Endothelial cell (in vitro differentiated cells): ENCODE results near the gene CFAP74. TPM values are rescaled to one million over a fixed set of nuclear protein-coding genes. Genes with fewer than 3 reads are reported as not detected.

Experiments
- DNase-seq: peaks from one replicate; pipeline ENCODE4 v3.0.0; 2021; ENCODE audit warnings: low spot score
- H3K27ac Mint-ChIP-seq: one replicate; pipeline ENCODE4 v1.8.0; 2021; ENCODE audit warnings: mixed read lengths, inconsistent platforms; ENCODE audit not compliant: unreplicated experiment
- H3K27me3 Mint-ChIP-seq: one replicate; pipeline ENCODE4 v1.8.0; 2021; ENCODE audit warnings: mild to moderate bottlenecking, moderate library complexity, mixed read lengths, inconsistent platforms; ENCODE audit not compliant: unreplicated experiment
- H3K36me3 Mint-ChIP-seq: one replicate; pipeline ENCODE4 v1.8.0; 2021; ENCODE audit warnings: mild to moderate bottlenecking, low read depth, mixed read lengths, inconsistent platforms; ENCODE audit not compliant: unreplicated experiment
- H3K4me1 Mint-ChIP-seq: one replicate; pipeline ENCODE4 v1.8.0; 2021; ENCODE audit warnings: mild to moderate bottlenecking, mixed read lengths, inconsistent platforms; ENCODE audit not compliant: unreplicated experiment
- H3K4me3 Mint-ChIP-seq: one replicate; pipeline ENCODE4 v1.8.0; 2021; ENCODE audit warnings: mild to moderate bottlenecking, mixed read lengths, inconsistent platforms; ENCODE audit not compliant: unreplicated experiment
- H3K9me3 Mint-ChIP-seq: one replicate; pipeline ENCODE4 v1.8.0; 2021; ENCODE audit warnings: mixed read lengths, inconsistent platforms; ENCODE audit not compliant: unreplicated experiment
- total RNA-seq: library from RNA; stranded (reverse); fragmentation: NEBNext Ultra II Directional; extraction: Animal tissue kit (Norgen Biotek cat#: 25700); gene quantifications from one replicate; pipeline ENCODE4 v1.2.1, GENCODE V29; 2021; ENCODE audit not compliant: unreplicated experiment
- TF ChIP-seq, protein P1 (sequence below): fragments of 200-600 bp; sonication (generic); IDR thresholded peaks from one replicate; pipeline ENCODE4 v1.5.0; 2021; ENCODE audit warnings: antibody characterized with exemption; ENCODE audit not compliant: unreplicated experiment

Gene CFAP74
- total RNA-seq, 1 donor from 2014 or later, result not detected

DNA sequence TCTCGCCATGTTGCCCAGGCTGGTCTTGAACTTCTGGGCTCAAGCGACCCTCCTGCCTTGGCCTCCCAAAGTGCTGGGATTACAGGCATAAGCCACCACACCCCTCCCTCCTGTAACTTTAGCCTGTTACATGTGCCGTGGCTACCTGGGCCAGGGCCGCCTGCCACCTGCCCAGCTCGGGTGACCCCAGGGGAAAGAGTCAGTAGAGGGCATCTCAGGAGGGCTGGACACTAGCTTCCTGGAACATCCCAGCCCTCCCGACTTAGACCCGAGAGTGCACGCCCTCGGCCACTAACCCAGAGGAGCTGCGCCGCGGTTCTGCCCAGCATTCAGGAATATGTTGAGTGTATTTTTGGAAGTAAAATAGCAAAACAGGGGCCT lies 44.1 kb downstream of the CFAP74 start:
- TF ChIP-seq, protein P1, sequence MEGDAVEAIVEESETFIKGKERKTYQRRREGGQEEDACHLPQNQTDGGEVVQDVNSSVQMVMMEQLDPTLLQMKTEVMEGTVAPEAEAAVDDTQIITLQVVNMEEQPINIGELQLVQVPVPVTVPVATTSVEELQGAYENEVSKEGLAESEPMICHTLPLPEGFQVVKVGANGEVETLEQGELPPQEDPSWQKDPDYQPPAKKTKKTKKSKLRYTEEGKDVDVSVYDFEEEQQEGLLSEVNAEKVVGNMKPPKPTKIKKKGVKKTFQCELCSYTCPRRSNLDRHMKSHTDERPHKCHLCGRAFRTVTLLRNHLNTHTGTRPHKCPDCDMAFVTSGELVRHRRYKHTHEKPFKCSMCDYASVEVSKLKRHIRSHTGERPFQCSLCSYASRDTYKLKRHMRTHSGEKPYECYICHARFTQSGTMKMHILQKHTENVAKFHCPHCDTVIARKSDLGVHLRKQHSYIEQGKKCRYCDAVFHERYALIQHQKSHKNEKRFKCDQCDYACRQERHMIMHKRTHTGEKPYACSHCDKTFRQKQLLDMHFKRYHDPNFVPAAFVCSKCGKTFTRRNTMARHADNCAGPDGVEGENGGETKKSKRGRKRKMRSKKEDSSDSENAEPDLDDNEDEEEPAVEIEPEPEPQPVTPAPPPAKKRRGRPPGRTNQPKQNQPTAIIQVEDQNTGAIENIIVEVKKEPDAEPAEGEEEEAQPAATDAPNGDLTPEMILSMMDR, result no peak
- H3K9me3 Mint-ChIP-seq, result no peaks in the 10 kb centered on the region

DNA sequence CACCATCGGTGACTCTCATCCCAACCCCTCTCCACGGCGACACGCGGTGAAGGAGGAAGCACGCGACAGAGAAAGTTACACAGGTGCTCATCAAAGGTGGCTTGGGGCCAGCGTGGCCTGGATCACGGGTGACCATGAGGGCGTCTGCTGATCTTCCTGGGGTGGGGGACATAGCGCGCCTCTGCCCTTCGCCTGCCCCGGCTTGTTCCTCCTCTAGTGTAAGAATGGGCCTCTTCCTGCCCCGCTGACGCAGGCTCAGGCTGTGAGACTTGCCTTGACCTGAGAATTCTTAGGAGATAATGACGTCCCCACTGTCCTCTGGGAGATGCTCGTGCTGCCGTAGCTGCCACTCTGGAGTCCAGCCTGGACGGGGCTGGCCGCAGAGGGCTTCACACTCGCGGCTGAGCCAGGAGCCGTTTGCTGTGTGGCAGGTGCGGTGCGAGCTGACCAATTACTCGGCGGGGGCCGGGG lies 45.5 kb downstream of the CFAP74 start:
- DNase-seq, result no peak
- Mint-ChIP-seq H3K27ac (no peak overlapping the region), H3K27me3 (peaks cover 4% of the 10 kb centered on the region), H3K36me3 (no peaks in the 10 kb centered on the region), H3K9me3 (no peaks in the 10 kb centered on the region), H3K4me1 (peaks cover 2% of the 10 kb centered on the region), H3K4me3 (no peak overlapping the region)
- TF ChIP-seq, protein P1, result no peak

More for the DNA sequence above, 44.1 kb downstream of the CFAP74 start:
- no peak overlapping the region for H3K27ac Mint-ChIP-seq
- peaks cover 2% of the 10 kb centered on the region for H3K4me1 Mint-ChIP-seq
- no peak for DNase-seq
- no peaks in the 10 kb centered on the region for H3K36me3 Mint-ChIP-seq
- peaks cover 2% of the 10 kb centered on the region for H3K27me3 Mint-ChIP-seq
- no peak overlapping the region for H3K4me3 Mint-ChIP-seq

DNA sequence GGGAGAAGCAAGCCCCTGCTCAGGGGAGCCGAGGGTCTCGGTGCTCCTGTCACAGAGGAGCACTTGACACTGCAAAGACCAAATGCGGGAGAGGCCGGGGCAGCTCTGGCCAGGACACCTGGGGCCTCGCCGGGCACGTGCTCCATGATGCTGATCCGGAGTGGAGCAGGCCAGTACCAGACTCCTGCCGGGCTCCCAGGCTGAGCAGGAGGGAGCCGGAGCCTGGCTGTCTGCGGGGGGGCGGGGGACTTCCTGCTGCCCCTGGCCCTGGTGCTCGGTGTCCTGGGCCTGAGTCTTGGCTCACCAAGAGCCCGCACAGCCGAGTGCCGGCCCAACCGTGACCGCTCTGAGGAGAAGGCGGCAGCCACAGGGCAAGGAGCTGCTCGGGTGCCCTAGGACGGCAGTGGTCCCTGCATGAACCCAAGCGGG lies 46.0 kb downstream of the CFAP74 start:
- peaks cover 4% of the 10 kb centered on the region for H3K27me3 Mint-ChIP-seq
- H3K36me3 Mint-ChIP-seq, result no peaks in the 10 kb centered on the region
- peaks cover 2% of the 10 kb centered on the region for H3K4me1 Mint-ChIP-seq
- no peak for DNase-seq
- no peaks in the 10 kb centered on the region for H3K9me3 Mint-ChIP-seq
- TF ChIP-seq, protein P1, result no peak
- H3K27ac Mint-ChIP-seq, result no peak overlapping the region
- H3K4me3 Mint-ChIP-seq, result no peak overlapping the region

DNA sequence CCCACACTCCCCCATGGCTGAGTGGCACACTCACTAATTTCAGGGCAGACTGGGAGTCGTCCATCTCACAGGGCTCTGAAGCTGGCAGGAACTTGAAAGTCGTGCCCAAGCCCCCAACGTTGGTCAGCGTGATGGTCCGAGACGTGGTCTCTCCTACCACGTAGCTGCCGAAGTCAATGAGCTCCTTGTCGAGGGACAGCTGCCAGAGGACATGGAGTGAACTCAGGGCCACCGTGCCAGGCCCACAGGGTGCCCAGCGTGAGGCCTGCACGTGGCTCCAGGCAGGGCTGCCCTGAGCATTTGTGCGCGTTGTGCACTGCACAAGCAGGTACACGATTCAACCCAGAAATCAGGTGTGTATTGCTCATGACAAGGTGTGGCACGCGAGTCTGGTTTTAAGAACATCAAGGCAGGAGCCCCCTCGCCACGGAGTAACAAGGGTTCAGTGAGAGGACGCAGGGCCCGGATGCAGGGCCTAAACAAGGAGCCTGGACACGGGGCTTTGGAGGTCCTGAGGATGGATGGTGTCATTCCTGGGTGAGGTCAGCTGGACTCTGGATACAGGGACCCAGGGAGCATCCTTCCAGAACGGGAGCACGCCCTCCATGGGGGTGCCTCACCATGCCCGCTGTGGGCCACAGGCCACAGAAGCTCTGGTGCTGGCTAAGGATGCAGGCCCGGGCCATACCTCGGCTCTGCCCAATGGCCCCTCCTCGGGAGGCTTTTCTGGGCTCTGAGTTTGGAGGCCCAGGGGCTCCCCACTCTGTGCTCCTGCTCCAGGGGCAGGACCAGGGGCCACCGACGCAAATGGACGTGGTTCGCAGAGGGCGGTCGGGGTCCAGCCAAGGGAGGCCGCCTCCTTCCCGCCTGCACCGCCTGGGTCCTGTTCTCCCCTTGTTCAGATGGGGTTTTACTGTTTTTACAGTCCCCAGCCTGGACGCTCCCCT lies 46.7 kb downstream of the CFAP74 start:
- Mint-ChIP-seq H3K4me1 (peaks cover 2% of the 10 kb centered on the region), H3K9me3 (no peaks in the 10 kb centered on the region), H3K27ac (no peak overlapping the region), H3K4me3 (no peak overlapping the region), H3K36me3 (no peaks in the 10 kb centered on the region), H3K27me3 (peaks cover 4% of the 10 kb centered on the region)
- TF ChIP-seq, protein P1, result no peak
- DNase-seq, result no peak

DNA sequence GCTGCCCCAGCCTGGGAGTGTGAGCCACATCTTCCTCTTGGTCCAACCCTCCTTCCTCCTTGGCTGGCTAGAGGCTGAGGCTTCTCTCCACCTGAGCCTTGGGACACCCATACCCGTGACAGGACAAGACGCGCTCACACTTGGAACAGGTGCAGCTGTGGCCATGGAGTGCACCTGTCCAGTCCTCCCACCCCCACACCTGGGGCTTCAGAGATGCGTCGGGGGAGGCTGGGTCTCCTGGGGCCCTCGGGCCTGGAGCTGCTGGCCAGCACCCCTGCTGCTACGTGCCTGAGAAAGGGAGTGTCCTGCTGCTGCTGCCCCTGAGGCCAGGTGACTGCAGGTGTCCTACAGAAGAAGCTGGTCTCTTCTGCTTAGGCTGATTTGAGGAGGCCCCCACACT lies 47.5 kb downstream of the CFAP74 start:
- no peak overlapping the region for H3K27ac Mint-ChIP-seq
- no peak overlapping the region for H3K4me3 Mint-ChIP-seq

More for the DNA sequence above, 47.5 kb downstream of the CFAP74 start:
- H3K9me3 Mint-ChIP-seq, result no peaks in the 10 kb centered on the region
- no peak for DNase-seq
- TF ChIP-seq, protein P1, result no peak
- H3K36me3 Mint-ChIP-seq, result no peaks in the 10 kb centered on the region
- peaks cover 4% of the 10 kb centered on the region for H3K27me3 Mint-ChIP-seq
- peaks cover 2% of the 10 kb centered on the region for H3K4me1 Mint-ChIP-seq
